Astrocyte (in vitro differentiated cells and primary cell): ENCODE measurements around the gene RENBP.

Experiments used
- CTCF ChIP-seq: IDR thresholded peaks from 2 replicates; pipeline ENCODE4 v1.5.1; 2011; ENCODE audit warnings: low read depth, mild to moderate bottlenecking, inconsistent platforms, low read length, moderate library complexity; ENCODE audit not compliant: insufficient read depth
- EZH2 ChIP-seq: IDR thresholded peaks from 2 replicates; pipeline ENCODE4 v1.6.1; 2012; ENCODE audit warnings: mild to moderate bottlenecking, low read length, inconsistent platforms; ENCODE audit not compliant: insufficient read depth

DNA sequence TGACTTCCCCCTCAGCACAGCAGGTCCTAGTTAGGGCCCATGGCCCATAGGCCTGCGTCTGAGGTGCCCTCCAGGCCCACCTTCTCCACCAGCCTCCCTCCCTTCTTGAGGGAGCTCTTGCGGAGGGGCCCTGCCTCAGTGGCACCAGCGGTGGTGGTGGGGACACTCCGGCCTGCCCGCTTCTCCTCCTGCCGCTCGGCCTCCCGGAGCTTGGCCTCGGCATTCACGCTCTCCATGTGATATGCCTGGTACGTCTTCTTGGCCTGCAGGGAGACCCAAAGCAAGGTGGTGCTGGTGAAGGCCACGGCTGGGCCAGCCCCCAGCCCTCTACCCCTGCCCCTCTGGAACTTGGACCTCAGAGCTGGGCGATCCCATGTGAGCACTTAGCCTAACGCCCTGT, 23.9 kb downstream of the RENBP start:
- TF ChIP-seq CTCF (no peak), EZH2 (no peak)
